HUES48 (cell line): Measurements from ENCODE around the gene LRRC73.
"Not testable (repeated sequence)": the region's sequence is repeated elsewhere in the genome, so short reads cannot be mapped to it uniquely, and the experiment has no call there.

Experiments
- H3K27ac ChIP-seq: one replicate; pipeline ENCODE4 v1.7.0; 2013; ENCODE audit warnings: low read depth, low read length, inconsistent platforms
- H3K27me3 ChIP-seq: 2 replicates; pipeline ENCODE4 v1.6.1; 2013; ENCODE audit warnings: mild to moderate bottlenecking, low read length; ENCODE audit not compliant: control insufficient read depth, insufficient read depth
- H3K36me3 ChIP-seq: 2 replicates; pipeline ENCODE4 v1.6.1; 2013; ENCODE audit warnings: low read length; ENCODE audit not compliant: control insufficient read depth, insufficient read depth
- H3K4me1 ChIP-seq: 2 replicates; pipeline ENCODE4 v1.6.1; 2013; ENCODE audit warnings: mild to moderate bottlenecking, low read length; ENCODE audit not compliant: control insufficient read depth, insufficient read depth
- H3K4me3 ChIP-seq: 2 replicates; pipeline ENCODE4 v1.5.1; 2013; ENCODE audit warnings: mild to moderate bottlenecking, low read depth, low read length
- H3K9ac ChIP-seq: 2 replicates; pipeline ENCODE4 v1.6.1; 2013; ENCODE audit warnings: mild to moderate bottlenecking, low read depth, low read length, moderate library complexity
- H3K9me3 ChIP-seq: 2 replicates; pipeline ENCODE4 v1.6.1; 2013; ENCODE audit warnings: low read length; ENCODE audit not compliant: control insufficient read depth, insufficient read depth

Gene LRRC73

GRCh38 chr6:43475516-43475915 lies 34.6 kb downstream of the LRRC73 start:
- Histone ChIP-seq H3K9me3 (no peaks in the 10 kb centered on the region), H3K36me3 (0 out of 2 replicates have a peak, but pooled peaks cover 4% of the 10 kb centered on the region), H3K27me3 (no peaks in the 10 kb centered on the region), H3K9ac (no peak overlapping the region), H3K4me1 (peaks cover 10% of the 10 kb centered on the region), H3K4me3 (no peak overlapping the region), H3K27ac (no peak overlapping the region)

GRCh38 chr6:43472515-43472914 lies 37.6 kb downstream of the LRRC73 start:
- Histone ChIP-seq H3K27me3 (no peaks in the 10 kb centered on the region), H3K27ac (no peak overlapping the region), H3K4me3 (no peak overlapping the region), H3K9me3 (no peaks in the 10 kb centered on the region), H3K36me3 (no peaks in the 10 kb centered on the region), H3K9ac (no peak overlapping the region), H3K4me1 (peaks cover 12% of the 10 kb centered on the region; the same call in 1 of the 2 replicates)

- no peak overlapping the region for H3K27ac ChIP-seq
- no peaks in the 10 kb centered on the region for H3K36me3 ChIP-seq
- H3K4me3 ChIP-seq, result no peak overlapping the region
- no peak overlapping the region for H3K9ac ChIP-seq
- H3K27me3 ChIP-seq, result no peaks in the 10 kb centered on the region
- 0 out of 2 replicates have a peak, but pooled peaks cover 9% of the 10 kb centered on the region for H3K4me1 ChIP-seq
- H3K9me3 ChIP-seq, result no peaks in the 10 kb centered on the region
These were observed 38.7 kb downstream of the LRRC73 start for GRCh38 chr6:43471399-43471798.

- Histone ChIP-seq H3K9me3 (no peaks in the 10 kb centered on the region), H3K36me3 (no peaks in the 10 kb centered on the region), H3K27ac (no peak overlapping the region), H3K4me3 (no peak overlapping the region), H3K9ac (no peak overlapping the region), H3K4me1 (0 out of 2 replicates have a peak, but pooled peaks cover 9% of the 10 kb centered on the region), H3K27me3 (no peaks in the 10 kb centered on the region)
These were observed 40.2 kb downstream of the LRRC73 start for GRCh38 chr6:43469947-43470346.

- Histone ChIP-seq H3K9me3 (no peaks in the 10 kb centered on the region), H3K27me3 (no peaks in the 10 kb centered on the region), H3K27ac (no peak overlapping the region), H3K4me3 (no peak overlapping the region), H3K9ac (no peak overlapping the region), H3K4me1 (0 out of 2 replicates have a peak, but pooled peaks cover 9% of the 10 kb centered on the region), H3K36me3 (no peaks in the 10 kb centered on the region)
These were observed 41.1 kb downstream of the LRRC73 start for GRCh38 chr6:43468748-43469681.

GRCh38 chr6:43468240-43468639 lies 41.9 kb downstream of the LRRC73 start:
- Histone ChIP-seq H3K4me1 (0 out of 2 replicates have a peak, but pooled peaks cover 9% of the 10 kb centered on the region), H3K27ac (no peak overlapping the region)

GRCh38 chr6:43467752-43468151 lies 42.4 kb downstream of the LRRC73 start:
- Histone ChIP-seq H3K4me1 (0 out of 2 replicates have a peak, but pooled peaks cover 9% of the 10 kb centered on the region), H3K27me3 (no peaks in the 10 kb centered on the region), H3K9ac (no peak overlapping the region), H3K36me3 (no peaks in the 10 kb centered on the region), H3K27ac (no peak overlapping the region), H3K4me3 (no peak overlapping the region), H3K9me3 (no peaks in the 10 kb centered on the region)

More at GRCh38 chr6:43468240-43468639, 41.9 kb downstream of the LRRC73 start:
- Histone ChIP-seq H3K27me3 (no peaks in the 10 kb centered on the region), H3K4me3 (no peak overlapping the region), H3K9ac (no peak overlapping the region), H3K36me3 (no peaks in the 10 kb centered on the region), H3K9me3 (no peaks in the 10 kb centered on the region)

- not testable (repeated sequence) for H3K27ac ChIP-seq, H3K9me3 ChIP-seq, H3K4me1 ChIP-seq, H3K9ac ChIP-seq, H3K4me3 ChIP-seq, H3K36me3 ChIP-seq, H3K27me3 ChIP-seq
These were observed 42.9 kb downstream of the LRRC73 start for GRCh38 chr6:43467265-43467664.

- Histone ChIP-seq H3K27me3 (no peaks in the 10 kb centered on the region), H3K36me3 (no peaks in the 10 kb centered on the region), H3K9me3 (no peaks in the 10 kb centered on the region), H3K4me1 (0 out of 2 replicates have a peak, but pooled peaks cover 9% of the 10 kb centered on the region), H3K4me3 (no peak overlapping the region), H3K27ac (no peak overlapping the region), H3K9ac (no peak overlapping the region)
These were observed 44.2 kb downstream of the LRRC73 start for GRCh38 chr6:43465948-43466347.

GRCh38 chr6:43464337-43464736 lies 45.8 kb downstream of the LRRC73 start:
- Histone ChIP-seq H3K27ac (no peak overlapping the region), H3K36me3 (no peaks in the 10 kb centered on the region), H3K4me3 (no peak overlapping the region), H3K27me3 (no peaks in the 10 kb centered on the region), H3K4me1 (0 out of 2 replicates have a peak, but pooled peaks cover 7% of the 10 kb centered on the region), H3K9ac (no peak overlapping the region), H3K9me3 (no peaks in the 10 kb centered on the region)

GRCh38 chr6:43461936-43462335 lies 48.2 kb downstream of the LRRC73 start:
- Histone ChIP-seq H3K4me3 (no peak overlapping the region), H3K36me3 (no peaks in the 10 kb centered on the region), H3K27ac (no peak overlapping the region), H3K9ac (no peak overlapping the region), H3K4me1 (no peaks in the 10 kb centered on the region), H3K9me3 (no peaks in the 10 kb centered on the region), H3K27me3 (peaks cover 6% of the 10 kb centered on the region)
